Regular cardiac myocyte (primary cell): ENCODE measurements around the gene OR52A1. TPM values are rescaled to one million over a fixed set of nuclear protein-coding genes. Genes with fewer than 3 reads are reported as not detected.

Experiments used
- total RNA-seq: library from RNA; depleted of rRNA; stranded (reverse); fragments of >200 nt; gene quantifications from 2 replicates; pipeline ENCODE4 v1.2.3, GENCODE V29; 2014

The OR52A1 gene
- total RNA-seq: not detected in 2 replicates

DNA sequence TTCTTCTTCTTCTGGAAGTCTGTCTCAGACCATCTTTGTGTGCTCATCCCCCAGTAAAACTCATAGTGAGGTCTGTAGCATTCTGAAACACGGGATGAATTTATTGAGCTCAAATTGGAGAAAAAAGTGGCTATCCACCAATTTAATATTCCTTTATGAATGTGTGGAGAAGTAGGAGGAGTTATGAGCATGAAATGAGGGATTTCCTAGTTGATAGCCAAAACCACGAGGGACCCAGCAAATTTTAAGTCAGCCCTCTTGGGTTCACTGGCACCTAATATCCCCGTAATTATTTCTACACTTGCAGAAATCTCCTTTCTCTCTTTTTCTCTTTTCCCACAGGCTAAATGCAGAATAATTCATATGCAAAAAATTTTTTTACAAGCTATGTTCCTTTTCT is at the start of gene OR52A1:
Gene OR52A1 (minus strand): TSS at position 101 of the 400 bp plus-strand sequence. CDS start 2,388 bp downstream, outside the sequence.

DNA sequence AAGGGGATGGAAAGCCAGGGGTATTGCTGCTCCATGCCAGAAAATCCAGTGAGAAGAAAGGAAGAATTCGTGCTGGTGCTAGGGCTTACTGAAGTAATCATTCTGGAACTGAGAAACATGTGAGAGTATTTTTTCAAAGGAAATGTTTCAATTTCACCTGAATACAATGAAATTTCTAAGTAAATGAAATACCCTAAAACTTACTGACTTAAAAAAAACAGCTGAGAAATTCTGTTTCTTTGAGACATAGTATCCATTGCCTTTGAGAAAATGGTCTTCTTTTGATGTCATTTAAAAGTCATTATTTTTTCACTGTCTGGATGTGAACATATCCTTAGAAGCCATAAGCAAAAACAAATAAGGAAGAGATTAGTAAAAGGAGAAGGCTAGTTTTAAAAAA is 46.0 kb upstream of the OR52A1 start, which contains the start of gene OR51V1:
Gene OR51V1 (minus strand): TSS at position 101 of the 400 bp plus-strand sequence. CDS start 0 bp downstream, at position 101.

GRCh38 chr11:5137996-5138395 is 16.6 kb downstream of the OR52A1 start, which contains the start of gene OR52A5:
OR52A5 (minus strand) TSS chr11:5138356; CDS start chr11:5132642, 5,714 bp downstream.

Other genes with a start within 250 kb of the OR52A1 start
- gene OR51G2, start 235.4 kb downstream of the OR52A1 start, total RNA-seq: not detected in 2 replicates
- gene OR51G1, start 230.4 kb downstream of the OR52A1 start, total RNA-seq: not detected in 2 replicates
- under 0.01 TPM in 1 of 2 replicates, not detected in the other for gene OR51A4, start 207.2 kb downstream of the OR52A1 start, total RNA-seq
- not detected in 2 replicates for gene OR51A2, start 199.0 kb downstream of the OR52A1 start, total RNA-seq
- gene OR51L1, start 159.9 kb downstream of the OR52A1 start, total RNA-seq: not detected in 2 replicates
- not detected in 2 replicates for gene OR52J3, start 108.2 kb downstream of the OR52A1 start, total RNA-seq
- gene OR52E2, start 95.1 kb downstream of the OR52A1 start, total RNA-seq: not detected in 2 replicates
- gene OR52E1, start 85.2 kb downstream of the OR52A1 start, total RNA-seq: not detected in 2 replicates
- not detected in 2 replicates for gene OR52A5, start 16.4 kb downstream of the OR52A1 start, total RNA-seq
- not detected in 2 replicates for gene OR51V1, start 45.9 kb upstream of the OR52A1 start, total RNA-seq
- not detected in 2 replicates for gene HBB, start 72.3 kb upstream of the OR52A1 start, total RNA-seq
- gene HBD, start 79.7 kb upstream of the OR52A1 start, total RNA-seq: 0.19 TPM in 1 of 2 replicates, not detected in the other
- not detected in 2 replicates for gene HBG1, start 95.1 kb upstream of the OR52A1 start, total RNA-seq
- not detected in 2 replicates for gene HBG2, start 100.0 kb upstream of the OR52A1 start, total RNA-seq
- not detected in 2 replicates for gene HBE1, start 115.2 kb upstream of the OR52A1 start, total RNA-seq
- not detected in 2 replicates for gene OR51B4, start 147.2 kb upstream of the OR52A1 start, total RNA-seq
- 0.28 TPM in 1 of 2 replicates, not detected in the other for gene OR51B2, start 169.5 kb upstream of the OR52A1 start, total RNA-seq
- gene OR51B5, start 188.8 kb upstream of the OR52A1 start, total RNA-seq: 0.28 TPM in 1 of 2 replicates, not detected in the other
- not detected in 2 replicates for gene OR51B6, start 196.8 kb upstream of the OR52A1 start, total RNA-seq
- gene OR51M1, start 229.1 kb upstream of the OR52A1 start, total RNA-seq: not detected in 2 replicates